GM19025 (cell line): Measurements from ENCODE around the gene MED12L.
A peak's percentile ranks its signal among the peaks of the same experiment; 100 is the strongest.

Experiments used
- ATAC-seq: cut with Tn5 transposase; IDR thresholded peaks from one replicate; pipeline ENCODE4 v1.9.1; 2021; ENCODE audit warnings: mild to moderate bottlenecking, low read depth, moderate library complexity; ENCODE audit not compliant: unreplicated experiment

Gene MED12L

GRCh38 chr3:151432616-151433372, 347.3 kb downstream of the MED12L start:
- no peak for ATAC-seq

- no peak for ATAC-seq
Observed at GRCh38 chr3:151434151-151434890, 348.9 kb downstream of the MED12L start.

GRCh38 chr3:151436675-151437446, 351.4 kb downstream of the MED12L start:
- ATAC-seq = no peak

- no peak for ATAC-seq
Observed at GRCh38 chr3:151437906-151438305, 352.4 kb downstream of the MED12L start.

GRCh38 chr3:151439652-151440125, 354.2 kb downstream of the MED12L start:
- ATAC-seq = peak; percentile 60

DNA sequence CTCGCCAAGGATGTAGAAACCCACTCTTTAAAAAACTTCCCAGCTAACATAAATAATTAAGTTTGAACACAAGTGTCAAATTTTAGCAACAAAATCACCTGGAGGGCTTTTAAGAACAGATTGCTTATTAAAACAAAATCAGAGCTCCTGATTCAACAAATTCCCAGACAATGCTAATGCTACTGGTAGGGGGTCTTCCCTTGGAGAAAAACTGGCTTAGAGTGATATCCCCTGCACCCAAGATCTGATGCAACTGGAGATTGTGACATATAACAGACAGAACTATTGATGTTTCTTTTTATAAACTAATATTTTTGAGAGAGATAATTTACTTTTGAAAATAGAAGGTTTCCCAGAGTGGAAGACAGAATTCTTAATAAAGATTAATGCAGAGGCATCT, 355.5 kb downstream of the MED12L start:
- no peak for ATAC-seq

GRCh38 chr3:151443583-151443982, 358.1 kb downstream of the MED12L start:
- no peak for ATAC-seq

DNA sequence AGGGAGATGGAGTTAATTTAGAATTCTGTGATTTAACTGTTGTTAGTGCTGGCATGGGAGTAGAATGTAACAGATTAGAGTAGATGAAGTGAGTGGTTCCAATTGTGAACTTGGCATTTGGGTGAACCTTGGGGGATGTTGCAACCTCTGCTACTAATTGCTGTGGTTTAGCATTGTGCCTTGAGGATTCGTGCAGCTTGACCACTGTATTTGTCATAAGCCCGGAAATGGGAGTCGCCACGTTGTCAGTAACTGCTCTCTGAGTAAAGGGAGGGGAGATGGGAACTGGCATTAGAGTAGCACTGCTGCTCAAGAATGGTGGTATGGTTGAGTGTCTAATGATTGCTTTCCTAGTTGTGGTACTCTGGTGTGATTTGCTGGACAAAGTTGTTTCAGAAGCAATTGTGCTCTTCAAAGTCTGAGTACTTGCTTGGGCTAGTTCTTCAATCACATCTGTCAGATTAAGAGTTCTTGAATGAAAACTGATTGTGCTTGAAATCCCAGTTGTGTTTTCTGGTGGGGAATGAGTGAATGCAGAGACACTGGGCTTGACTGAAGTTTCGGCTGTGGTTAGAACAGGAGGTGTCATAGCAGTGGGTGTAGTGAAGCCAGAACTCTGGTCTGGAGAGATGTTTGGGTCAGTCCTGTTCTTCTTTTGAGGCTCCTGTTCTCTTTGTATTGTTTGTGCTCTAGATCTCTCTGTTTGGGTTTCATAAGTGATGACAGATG, 360.0 kb downstream of the MED12L start:
- no peak for ATAC-seq

- no peak for ATAC-seq
Observed at GRCh38 chr3:151446002-151446340, 360.5 kb downstream of the MED12L start.

- no peak for ATAC-seq
Observed at GRCh38 chr3:151452368-151452767, 366.9 kb downstream of the MED12L start.

DNA sequence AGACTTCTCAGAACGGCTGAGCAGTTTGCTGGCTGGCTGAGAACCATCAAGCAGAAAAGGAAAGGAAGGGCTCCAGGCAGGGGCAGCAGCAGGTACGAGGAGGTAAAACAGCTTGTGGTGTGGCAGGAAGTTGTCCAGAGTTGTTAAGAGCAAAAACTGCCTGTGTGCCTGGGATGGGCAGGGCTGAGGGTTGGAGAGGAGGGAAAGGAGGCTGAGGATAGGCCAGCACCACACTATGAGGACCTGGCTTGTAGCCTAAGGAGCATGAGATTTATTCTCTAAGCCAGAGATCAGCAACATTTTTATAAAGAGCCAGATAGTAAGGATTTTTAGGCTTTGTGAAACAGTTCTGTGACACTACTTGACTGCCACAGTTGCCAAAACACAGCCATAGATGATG, 367.4 kb downstream of the MED12L start:
- ATAC-seq = no peak

- no peak for ATAC-seq
Observed at GRCh38 chr3:151456065-151456464, 370.6 kb downstream of the MED12L start.

DNA sequence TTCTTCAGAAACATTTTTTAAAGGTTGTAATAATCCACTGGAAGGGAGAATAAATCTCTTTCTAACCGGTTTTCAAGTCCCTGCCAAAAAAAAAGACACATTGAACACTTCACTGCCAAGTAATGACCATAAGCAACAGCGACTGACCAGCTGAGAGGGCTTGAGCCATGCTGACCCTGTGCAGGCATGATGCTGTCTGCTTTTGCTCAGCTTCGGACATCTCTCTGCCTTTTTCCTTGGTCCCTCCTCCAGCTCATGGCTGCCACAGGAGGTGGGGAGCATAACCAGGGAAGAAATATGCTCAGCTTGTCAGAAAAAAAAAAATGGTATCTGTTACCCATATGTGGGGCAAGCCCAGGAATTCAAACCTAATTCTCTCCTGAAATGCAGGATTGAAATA, 373.9 kb downstream of the MED12L start:
- ATAC-seq = no peak

- ATAC-seq = no peak
Observed at GRCh38 chr3:151460228-151460627, 374.8 kb downstream of the MED12L start.

DNA sequence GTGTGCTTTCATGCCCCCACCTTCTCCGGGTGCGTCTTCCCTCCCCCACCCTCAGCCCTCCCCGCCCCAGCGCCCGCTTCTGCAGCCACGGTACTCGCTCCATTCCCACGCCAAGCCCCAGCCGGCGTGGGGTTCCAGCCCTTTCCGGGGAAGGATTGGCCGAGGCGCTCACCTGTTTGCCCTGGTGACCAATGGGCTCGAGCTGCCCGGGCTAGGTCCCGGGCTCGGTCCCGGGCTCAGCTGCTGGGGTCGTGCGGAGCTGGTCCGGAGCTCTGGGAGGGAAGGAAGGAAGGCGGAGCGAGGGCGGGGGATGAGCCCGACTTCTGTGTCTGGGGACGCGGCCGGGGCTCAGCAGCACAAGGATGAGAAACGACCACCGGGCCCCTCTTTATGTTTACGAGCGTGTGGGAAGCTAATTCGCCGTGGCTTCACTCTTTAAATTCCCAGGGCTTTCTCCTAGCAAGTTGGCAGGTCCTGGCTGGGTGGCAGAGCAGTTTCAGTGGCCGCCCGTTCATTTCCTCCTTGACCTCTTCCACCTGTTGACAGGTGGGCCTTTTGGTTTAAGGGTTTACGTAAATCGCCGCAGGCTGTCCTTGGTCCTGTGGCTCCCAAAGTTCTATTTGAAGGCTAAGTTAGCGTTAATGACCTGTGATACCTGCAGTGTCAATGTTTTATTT, 375.4 kb downstream of the MED12L start, which contains the start of gene IGSF10:
Gene IGSF10, minus strand, starts transcription at position 288 of the 677 bp plus-strand sequence. CDS start 2,352 bp downstream, outside the sequence.
- ATAC-seq = no peak

DNA sequence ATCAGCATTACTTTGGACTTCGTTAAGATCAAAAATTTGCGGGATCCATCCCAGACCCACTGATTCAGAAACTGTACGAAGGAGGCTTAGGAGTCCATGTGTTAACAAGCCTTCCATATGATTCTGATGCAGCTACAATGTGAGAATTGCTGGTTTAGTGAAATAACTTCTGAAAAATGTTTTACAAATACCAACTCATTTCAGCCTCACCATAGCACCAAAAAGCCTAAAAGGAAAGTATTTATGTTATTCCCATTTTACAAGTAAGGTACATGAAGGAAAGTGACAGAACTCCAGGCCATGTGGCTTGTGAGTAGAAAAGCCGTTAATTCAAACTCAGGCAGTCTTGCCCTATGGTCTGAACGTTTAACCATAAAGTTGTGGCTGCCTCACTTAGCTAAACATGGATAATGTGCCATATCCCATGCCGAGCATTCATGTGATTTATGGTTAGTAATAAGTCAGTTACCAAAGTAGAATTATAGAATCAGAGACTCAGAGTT, 376.9 kb downstream of the MED12L start:
- ATAC-seq = no peak

DNA sequence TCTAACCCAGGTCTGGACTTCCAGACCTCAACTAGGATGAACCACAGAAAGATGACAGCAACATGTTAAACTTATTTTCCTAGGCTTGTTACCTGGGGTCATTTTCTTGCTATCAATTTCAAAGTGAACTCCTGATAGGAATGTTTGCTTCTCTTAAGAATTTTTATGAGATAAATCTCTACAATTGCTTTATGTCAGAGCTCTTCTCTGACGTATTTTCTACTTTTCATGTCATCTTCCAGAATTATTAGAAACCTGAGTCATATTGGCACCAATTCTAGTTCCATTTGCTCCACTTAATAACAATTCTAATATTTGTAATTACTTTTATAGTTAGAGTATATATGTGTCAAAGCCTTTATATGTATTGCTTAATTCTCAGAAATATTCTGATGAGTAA, 377.5 kb downstream of the MED12L start:
- no peak for ATAC-seq

DNA sequence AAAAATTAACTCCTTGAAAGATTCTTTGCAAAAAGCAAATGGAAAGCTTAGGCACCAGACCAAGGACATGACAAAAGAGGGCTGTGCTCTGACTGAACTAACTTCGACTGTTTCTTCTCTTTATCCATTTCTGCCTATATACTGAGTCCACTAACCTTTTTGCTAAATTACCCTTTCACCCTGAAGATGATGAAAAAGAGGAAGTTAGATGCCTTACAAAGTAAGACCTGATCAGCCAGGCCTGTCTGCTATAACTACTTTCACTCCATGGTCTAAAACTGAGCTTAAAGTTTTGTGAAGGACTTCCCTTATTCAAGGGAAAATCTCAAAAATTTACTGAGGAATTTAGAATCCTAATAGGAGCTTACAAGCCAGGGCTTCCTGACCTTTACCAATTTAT, 381.6 kb downstream of the MED12L start:
- ATAC-seq = no peak

DNA sequence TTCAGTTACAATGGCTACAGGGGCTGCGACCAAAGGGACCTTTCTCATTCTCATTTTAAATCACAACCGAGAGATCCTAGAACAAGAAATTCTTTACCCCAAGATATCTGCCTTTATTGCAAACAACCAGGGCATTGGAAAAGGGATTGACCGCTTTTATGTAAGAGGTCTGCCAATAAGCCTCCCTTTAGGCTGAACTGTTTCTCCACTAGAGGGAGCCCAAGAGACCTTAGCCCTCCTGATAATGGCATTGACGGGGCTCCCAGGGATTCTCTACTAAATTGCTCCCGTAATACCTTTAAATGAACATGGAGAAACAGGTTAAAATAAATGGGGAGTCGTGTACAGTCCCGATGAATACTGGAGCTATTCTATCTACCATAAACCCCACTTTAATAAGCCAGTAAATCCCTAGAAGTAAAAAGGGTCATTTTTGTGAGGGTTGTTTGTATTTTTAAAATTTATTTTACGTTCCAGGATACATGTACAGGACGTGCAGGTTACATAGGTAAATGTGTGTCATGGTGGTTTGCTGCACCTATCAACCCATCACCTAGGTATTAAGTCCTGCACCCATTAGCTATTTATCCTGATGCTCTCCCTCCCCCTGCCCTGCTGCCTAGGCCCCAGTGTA, 382.9 kb downstream of the MED12L start:
- peak; percentile 79 for ATAC-seq
